Measurements from ENCODE around the gene NMU. TPM values are rescaled to one million over a fixed set of nuclear protein-coding genes. Genes with fewer than 3 reads are reported as not detected.
A peak's percentile ranks its signal among the peaks of the same experiment; 100 is the strongest.
"Not testable (repeated sequence)": the region's sequence is repeated elsewhere in the genome, so short reads cannot be mapped to it uniquely, and the experiment has no call there.

Gene NMU
- total RNA-seq, 1 donor from 2014 or later, result 8.2 TPM

GRCh38 chr4:55568905-55569504 lies 67.1 kb downstream of the NMU start:
- H3K4me3 ChIP-seq (ENCODE audit: low read depth, low read length), result no peak overlapping the region
- DNase-seq (ENCODE audit: low read depth), result no peak
- no peak for TF ChIP-seq CTCF (conservative IDR thresholded peaks at IDR 0.05; ENCODE audit: low read depth, low read length)

- no peak for DNase-seq (ENCODE audit: low read depth)
- H3K4me3 ChIP-seq (ENCODE audit: low read depth, low read length), result no peak overlapping the region
- TF ChIP-seq CTCF (conservative IDR thresholded peaks at IDR 0.05; ENCODE audit: low read depth, low read length), result no peak
Measured at GRCh38 chr4:55561889-55562288, 74.2 kb downstream of the NMU start.

GRCh38 chr4:55560096-55560495 lies 76.0 kb downstream of the NMU start:
- no peak for DNase-seq (ENCODE audit: low read depth)
- no peak overlapping the region for H3K4me3 ChIP-seq (ENCODE audit: low read depth, low read length)
- TF ChIP-seq CTCF (conservative IDR thresholded peaks at IDR 0.05; ENCODE audit: low read depth, low read length), result no peak

- no peak overlapping the region for H3K4me3 ChIP-seq (ENCODE audit: low read depth, low read length)
- no peak for DNase-seq (ENCODE audit: low read depth)
- TF ChIP-seq CTCF (conservative IDR thresholded peaks at IDR 0.05; ENCODE audit: low read depth, low read length), result peak; percentile 60
Measured at GRCh38 chr4:55554453-55555030, 81.6 kb downstream of the NMU start.

- peak overlapping the region; percentile 25 for H3K4me3 ChIP-seq (ENCODE audit: low read depth, low read length)
- no peak for TF ChIP-seq CTCF (conservative IDR thresholded peaks at IDR 0.05; ENCODE audit: low read depth, low read length)
- no peak for DNase-seq (ENCODE audit: low read depth)
Measured at GRCh38 chr4:55553441-55554201, 82.5 kb downstream of the NMU start.

GRCh38 chr4:55551964-55552363 lies 84.1 kb downstream of the NMU start:
- not testable (repeated sequence) for DNase-seq (ENCODE audit: low read depth); H3K4me3 ChIP-seq (ENCODE audit: low read depth, low read length)

- no peak for TF ChIP-seq CTCF (conservative IDR thresholded peaks at IDR 0.05; ENCODE audit: low read depth, low read length)
- no peak for DNase-seq (ENCODE audit: low read depth)
- H3K4me3 ChIP-seq (ENCODE audit: low read depth, low read length), result no peak overlapping the region
Measured at GRCh38 chr4:55549888-55550287, 86.2 kb downstream of the NMU start.

All from epithelial cell of proximal tubule (primary cell).